Stimulated activated CD4-positive, alpha-beta T cell treated with anti-CD3 and anti-CD28 coated beads, Interleukin-15, amount 100 ng/mL, for 48 hours (primary cell): Measurements from ENCODE around the gene KCNQ2.

Experiments
- DNase-seq, 2 donors: peaks; one replicate each; pipeline ENCODE4 v3.0.0-alpha.2; 2020; ENCODE audit warnings: low read depth in 2 of 2

Gene KCNQ2

DNA sequence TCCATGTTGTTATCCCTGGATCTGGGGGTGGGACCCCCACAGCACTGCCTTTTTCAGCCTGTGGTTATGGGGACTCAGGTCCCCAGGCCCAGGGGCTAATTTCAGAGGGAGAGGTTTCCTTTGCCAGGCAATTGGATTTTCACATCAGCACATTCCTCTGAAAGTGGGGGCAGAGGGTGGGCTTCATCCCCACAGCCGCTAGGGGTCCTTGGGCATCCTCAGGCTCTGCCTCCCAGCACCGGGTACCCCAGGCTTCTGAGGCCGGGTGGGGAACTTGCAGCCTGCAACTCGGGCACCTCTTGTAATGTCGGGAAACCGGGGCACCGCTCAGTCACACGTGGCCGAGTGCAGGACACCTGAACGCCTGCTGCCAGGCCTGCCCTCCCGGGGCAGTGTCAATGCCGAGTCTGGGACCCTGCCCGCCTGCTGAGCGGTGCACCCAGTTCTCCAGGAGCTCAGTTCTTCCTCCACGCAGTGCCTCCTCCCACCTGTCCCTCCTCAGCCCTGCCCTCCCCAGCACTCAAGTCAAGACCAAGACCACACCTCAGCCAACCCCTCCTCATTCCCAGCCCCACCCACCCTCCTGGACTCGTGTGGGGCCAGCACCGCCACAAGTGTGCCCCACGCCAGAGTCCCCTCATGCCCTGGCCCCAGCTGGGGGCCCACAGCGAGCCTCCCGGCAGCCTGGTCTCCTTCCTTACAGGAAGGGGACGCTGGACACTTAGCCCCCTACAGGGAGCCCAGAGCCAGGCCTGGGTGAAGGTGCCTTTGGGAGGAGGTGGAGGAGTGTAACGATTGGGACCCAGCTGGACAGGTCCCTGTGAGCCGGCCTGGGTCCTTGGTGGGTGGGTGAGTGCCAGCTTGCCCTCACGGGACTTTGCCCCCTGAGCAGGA lies 102.5 kb downstream of the KCNQ2 start:
- no peak for DNase-seq

DNA sequence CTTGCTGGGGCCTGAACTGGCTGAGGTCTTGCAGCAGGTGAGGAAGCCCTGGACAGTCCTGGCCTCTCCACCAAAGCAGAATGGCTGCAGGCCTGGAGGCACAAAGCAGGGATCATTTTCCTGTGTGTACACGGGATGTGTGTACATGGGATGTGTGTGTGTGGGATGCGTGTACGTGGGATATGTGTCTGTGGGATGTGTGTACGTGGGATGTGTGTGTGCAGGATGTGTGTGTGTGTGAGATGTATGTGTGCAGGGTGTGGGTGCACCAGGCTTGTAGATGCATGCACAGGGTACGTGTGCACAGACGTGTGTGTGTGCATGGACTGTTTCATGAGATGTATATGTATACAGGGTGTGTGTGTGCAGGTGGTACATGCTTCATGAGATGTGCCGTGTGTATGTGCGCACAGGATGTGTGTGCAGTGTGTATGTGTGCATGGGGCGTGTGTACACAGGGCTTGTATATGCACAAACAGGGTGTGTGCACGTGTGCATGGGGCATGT lies 103.4 kb downstream of the KCNQ2 start:
- DNase-seq = no peak

DNA sequence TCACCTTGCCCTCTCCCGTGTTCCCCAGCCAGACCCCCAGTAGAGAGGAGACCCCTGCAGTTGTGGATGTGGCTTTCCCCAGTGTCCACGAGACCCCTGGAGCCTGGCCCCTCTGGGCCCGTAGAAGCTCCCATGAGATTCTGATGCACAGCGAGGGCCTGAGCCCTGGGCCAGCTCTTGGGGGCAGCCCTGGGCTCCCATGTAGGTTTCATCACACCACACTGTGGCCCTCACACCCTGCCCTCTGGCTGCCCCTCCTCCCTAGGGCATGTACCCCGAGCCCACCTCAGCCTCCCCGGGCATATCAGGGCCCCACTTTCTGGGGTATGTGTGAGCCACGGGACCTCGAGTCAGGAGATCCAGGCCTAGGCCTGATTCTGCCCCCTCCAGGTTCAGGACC lies 104.3 kb downstream of the KCNQ2 start:
- DNase-seq = no peak

DNA sequence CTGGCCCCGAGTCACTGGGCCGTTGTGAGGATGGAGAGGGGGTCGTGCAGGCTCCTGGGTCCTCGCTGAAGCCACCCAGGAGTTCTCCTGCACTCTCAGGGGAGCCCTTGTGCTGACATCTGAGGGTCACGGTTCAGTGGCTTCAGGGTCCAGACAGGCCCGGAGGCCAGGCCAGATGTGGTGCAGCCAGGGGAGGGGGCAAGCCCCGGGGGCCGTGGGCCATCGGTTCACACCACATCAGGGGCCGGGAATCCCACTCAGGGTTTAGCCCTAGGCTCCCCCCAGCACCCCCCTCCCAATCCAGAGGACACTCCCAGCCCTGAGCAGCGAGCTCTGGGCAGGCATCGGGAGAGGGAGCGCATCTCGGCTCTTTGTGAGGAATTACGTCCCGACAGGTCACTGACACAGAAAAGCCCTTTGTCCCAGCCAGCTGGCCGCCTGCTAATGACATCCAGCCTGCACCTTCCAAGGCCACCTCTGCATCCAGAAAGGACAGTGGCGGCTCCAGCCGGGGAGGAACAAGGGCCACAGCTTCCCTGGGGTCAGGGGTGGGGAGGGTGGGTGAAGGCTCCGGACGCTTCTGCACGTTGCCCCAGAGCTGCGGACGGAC lies 104.9 kb downstream of the KCNQ2 start:
- DNase-seq = no peak

DNA sequence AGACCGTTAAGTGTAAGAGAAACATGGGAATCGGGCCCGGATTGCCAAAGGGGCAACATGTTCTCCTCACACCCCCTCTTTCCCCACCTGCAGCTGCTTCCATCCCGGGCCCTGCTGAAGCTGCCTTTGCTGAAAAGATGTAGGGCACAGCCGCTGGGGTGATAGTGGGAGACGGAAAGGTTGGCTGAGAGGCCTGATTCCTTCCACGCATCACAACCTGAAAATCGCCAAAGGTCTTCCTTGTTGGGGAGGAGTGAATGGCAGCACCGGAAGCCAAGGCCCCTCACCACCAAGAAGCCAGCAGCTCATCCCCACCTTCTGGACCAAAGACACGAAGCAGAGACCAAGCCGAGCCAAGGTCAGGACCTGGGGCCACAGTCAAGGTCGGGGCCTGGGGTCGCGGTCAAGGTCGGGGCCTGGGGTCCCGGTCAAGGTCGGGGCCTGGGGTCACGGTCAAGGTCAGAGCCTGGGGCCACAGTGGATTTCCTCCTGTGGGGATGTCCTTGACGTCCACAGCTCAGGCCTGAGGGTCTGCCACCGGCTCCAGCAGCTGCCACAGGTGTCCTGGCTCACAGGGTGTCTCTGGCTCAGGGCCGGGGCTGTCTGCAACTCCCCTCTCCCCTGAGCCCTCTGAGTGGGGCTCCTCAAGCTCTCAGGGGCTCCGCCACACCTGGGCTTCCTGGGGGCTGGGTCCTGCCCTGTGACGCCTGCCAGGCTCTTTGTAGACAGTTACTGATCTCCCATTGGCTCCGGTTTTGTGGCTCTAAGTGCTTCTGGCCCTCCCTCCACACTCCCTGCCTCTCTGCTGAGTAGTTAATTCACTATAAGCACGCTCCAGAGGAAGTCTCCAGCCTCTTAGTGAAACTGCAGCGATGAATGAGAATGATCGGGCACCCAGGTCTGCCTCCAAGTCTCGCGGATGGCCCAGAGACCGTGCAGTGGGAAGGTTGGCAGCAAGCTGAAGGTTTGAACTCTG lies 105.8 kb downstream of the KCNQ2 start:
- DNase-seq = no peak

DNA sequence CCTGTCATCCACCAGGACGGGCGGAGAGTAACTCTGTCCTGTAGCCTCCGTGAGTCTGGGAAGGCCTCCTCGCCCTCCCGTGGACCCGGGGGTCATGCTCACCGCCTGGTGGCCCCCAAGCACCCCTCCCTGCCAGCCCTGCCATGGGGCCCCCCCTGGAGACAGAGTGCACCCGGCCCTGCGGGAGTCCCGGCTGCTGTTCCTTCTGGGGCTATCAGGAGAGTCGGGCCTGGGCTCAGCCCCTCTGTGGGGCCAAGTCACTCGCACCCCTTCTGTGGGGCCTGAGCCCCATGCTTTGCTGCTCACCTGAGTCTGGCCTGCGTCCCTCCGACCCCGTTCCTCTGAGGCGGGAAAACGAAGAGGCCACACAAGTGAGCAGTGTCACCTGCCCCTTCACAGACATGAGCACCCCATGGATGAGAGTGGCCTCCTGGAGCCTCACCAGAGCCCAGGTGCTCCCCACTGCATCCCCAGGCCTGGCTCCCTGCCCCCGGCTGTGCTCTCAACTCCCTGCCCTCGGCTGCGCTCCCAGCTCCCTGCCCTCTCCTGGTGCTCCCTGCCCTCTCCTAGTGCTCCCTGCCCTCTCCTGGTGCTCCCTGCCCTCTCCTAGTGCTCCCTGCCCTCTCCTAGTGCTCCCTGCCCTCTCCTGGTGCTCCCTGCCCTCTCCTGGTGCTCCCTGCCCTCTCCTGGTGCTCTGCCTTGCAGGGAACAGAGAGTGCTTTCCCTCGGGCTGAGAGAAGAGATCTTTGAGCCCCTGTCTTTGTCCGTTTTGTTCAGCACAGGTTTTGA lies 106.7 kb downstream of the KCNQ2 start:
- no peak for DNase-seq

DNA sequence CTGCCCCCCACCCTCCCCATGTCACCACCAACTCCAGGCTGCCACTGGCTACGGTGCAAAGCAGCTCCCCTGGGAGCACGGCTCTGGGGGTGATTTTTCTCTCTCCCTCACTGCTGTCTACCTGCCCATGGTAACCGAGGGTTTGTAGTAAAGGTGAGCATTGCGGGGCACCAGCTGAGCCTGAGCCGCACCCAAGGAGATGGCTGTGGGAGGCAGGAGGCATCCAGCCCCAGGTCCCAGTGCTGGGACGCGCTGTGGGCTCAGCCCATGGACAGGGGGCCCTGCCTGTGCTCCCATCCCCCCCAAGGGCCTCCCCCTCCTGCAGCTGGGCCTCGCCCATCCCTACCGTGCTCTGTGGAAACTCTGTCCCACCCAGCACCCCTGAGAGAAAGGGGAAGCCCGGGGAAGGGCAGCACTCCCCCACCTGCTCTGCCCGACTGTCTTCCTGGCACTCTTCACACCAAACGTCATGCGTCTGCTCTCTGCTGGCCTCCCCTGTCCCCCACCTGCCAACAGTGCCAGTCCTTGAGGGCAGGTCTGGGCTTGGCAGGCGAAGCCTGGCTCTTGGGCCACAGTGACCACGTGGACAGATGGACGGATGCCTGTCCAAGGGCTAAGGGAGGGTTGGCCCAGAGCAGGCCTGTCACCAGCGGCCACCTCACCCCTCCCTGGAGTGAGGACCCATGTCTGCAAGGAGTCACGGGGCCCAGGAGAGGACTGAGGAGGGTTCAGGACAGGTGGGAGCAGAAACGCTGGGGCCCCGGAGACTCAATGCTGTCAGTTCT lies 107.5 kb downstream of the KCNQ2 start:
- no peak for DNase-seq

DNA sequence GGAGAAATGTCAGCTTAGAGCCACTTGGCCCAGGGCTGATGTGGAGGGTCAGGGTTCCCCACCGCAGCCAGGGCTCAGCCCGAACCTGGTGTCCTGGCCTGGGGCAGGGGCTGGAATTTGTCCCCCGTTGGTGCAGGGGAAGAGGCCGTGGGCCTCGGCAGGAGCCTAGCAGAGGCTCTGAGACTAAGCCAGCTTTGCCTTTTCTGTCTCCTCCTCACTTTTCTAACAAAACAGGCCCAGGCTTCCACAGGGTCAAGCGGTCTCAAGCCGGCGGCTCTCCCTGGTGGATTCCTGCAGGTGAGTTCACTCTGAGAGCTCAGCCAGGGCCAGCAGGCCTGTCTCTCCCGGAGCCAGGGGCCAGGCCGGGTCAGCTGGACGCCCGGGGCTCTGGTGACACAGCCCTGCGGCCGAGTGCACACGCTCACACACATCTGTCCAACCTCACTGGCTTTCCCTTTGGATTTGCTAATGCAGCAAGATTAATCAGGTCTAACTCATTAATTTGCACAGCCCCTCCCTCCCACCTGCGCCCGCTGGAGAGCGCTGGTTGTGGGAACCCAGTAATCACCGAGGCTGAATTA lies 108.4 kb downstream of the KCNQ2 start:
- DNase-seq = no peak

DNA sequence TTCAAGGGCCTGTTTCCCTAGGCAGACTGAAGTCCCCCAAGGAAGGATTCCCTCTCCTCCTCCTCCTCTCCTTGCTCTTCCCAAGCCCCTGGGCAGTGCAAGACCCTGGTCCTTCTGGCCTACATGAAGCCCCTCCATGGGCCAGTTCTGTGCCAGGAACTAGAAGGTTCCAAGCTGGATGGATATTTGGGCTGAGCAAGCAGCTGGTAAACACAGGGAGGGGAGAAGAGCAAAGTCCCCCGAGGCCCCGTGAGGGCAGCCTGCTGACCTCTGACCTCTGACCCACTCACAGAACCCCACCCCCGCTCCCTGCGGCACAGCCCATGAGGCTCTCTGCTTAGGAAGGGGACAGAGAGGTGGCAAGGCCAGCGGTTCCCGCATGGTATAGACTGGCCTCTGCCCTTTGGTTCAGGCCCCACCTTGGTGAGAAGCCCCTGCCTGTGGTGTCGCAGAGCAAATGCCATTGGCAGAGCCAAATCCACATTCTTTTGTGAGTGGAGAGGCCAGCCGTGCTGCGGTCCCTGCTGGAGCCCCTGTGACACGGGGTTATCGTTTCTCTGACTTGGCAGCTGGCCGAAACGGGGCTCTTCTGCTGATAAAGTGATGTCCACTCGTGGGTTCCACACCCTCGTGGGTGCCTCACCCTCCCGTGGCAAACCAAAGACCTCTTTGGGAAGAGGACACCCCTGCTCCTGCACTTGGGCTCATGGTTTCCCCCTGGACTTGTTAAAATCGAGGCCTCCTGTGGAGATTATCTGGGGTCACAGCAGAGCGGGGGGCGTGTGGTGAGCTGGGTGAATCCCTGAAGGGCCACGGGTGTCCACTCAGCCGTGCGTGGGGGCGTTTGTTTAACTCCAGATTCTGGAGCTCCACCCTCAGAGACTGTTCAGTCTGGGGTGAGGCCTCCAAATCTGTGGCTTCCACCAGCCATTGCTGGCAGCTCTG lies 109.2 kb downstream of the KCNQ2 start:
- no peak for DNase-seq

DNA sequence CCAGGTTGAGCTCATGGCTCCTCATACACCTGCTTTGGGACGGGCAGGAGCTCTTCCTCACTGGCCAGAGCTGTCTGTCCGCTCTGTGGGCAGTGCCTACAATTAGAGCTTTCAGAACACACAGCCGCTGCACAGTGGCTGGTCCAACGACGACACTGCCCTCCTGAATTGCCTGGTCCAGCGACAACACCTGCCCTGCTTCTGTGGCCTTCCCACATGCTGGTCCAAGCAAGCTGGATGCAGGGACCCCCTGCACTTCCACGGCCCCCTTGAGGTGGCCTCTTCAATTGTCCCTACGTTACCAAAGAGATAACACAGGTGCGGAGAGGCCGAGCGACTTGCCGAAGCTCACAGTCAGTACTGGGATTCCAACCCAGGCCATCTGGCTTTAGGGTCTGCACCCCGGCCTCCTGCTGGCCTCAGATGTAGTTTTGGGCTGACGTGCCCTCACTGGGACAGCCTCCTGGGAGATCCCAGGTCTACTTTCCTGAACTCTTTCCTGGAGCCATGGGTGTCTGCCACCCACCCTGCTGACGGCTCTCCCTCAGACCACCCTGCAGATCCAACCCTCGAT lies 109.9 kb downstream of the KCNQ2 start:
- no peak for DNase-seq

DNA sequence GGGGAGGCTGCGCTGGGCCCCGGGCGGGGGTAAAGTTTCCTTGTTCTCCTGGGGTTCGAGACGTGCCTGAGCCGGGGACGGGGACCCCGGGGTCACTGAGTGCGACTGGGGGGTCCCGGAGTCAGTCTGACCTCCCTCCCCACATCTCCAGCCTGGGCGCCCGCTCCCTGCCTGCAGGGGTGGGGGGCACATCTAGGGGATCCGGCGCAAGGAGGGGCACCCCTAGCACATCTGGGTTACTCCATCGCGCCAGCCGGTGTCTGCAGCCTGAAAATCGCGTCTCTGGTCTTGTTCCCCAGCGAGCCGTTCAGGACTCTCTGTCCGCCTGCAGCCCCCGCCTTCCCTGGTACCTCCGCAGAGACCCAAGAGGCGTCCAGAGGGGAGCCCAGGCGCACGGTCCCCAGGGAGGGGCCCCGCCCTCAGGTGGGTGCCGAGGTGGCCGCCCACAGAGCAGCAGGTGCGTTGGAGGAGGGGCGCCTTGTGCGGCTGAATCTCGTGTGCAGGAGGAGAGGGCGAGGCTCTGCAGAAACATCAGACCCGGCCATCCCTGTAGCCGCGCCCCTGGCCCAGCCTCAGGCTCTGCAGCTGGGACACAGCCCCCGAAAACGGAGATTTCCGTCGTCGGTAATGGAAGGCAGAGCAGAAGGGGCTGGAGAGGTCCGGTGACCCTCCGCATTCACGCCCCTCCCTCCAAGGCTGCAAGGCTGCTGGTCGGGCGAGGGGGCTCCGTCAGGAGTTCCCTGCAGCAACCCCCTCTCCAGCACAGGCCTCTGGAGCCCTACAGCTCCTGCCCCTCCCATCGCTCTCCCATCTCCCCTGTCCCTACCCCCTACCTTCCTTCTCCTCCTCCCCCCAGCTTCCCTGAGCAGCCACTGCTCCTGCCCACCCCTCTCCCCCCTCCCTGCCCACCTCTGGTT lies 110.7 kb downstream of the KCNQ2 start:
- DNase-seq = no peak

DNA sequence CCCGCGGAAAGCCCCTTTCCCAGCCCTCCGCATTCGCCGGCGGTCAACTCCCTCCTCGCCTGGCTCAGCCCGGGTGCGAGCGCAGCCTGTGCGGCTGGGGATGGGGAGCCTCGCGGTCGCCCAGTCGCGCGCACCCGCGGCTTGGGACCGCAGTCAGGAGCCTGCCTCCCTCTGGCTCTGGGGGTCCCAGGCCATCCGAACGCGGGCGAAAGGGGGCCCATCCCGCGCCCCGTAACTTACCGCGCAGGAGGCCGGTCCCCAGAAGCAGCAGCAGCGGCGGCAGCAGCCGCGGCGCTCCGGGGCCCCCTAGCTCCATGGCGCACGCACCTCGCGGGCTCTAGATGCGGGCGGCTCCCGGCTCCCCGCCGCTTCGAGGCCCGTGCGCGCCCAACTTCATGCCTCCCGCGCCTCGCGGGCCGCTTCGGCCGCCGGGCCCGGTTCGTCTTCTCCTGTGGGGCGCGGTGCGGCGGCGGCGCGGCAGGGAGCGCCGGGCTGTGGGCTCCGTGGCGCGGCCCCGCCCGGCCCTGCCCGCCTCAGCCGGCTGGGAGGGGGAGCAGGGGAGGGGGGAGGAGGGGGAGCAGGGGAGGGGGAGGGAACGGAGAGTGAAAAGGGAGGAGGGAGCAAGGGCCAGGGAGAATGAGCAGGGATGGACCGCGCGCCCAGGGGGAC lies 111.5 kb downstream of the KCNQ2 start, which contains the start of gene CHRNA4:
TSS of gene CHRNA4 (minus strand) at position 500 of the 669 bp plus-strand sequence. CDS start at position 316, 184 bp downstream.
- DNase-seq = no peak

DNA sequence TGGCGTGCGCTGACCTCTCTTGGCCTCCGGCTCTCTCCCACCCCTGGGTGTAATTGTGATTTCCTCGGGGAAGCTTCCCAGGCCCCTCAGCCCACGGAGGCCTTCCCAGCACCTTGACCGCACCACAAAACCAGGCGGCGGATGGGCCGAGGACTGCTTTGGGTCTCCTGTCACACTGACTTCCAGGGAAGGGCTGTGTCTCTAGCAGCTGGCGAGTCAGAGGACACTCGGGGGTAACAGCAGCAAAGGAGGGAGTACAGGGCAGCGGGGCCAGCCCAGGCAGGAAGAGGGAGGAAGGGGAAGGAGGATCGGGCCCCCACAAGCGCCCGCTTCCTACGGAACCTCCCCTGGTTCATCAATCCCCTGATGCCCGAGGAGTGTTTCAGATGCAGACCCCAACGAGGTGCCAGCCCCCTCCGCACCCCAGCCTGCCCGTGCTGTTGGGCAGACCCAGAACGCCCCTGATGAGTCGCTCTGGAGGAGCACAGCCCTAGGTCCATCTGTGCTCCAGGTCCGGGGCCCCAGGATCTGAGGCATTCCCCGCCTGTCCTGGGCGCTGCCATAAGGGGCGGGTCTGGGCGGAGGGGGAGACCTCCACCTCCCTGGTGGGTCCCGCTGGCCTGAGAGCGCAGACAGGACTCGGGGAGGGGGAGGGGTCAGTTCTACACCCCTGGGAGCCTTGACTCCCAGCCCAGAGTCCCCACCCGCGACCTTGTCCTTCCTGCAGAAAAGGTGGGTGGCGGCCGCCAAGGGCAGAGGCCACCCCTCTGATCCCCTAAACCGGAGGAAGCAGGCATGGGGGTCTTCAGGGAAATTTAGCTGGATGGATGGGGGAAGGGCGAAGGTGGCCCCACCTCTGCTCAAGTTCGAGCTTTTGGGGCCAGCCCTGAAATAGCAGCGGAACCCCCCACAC lies 112.3 kb downstream of the KCNQ2 start:
- DNase-seq = no peak

DNA sequence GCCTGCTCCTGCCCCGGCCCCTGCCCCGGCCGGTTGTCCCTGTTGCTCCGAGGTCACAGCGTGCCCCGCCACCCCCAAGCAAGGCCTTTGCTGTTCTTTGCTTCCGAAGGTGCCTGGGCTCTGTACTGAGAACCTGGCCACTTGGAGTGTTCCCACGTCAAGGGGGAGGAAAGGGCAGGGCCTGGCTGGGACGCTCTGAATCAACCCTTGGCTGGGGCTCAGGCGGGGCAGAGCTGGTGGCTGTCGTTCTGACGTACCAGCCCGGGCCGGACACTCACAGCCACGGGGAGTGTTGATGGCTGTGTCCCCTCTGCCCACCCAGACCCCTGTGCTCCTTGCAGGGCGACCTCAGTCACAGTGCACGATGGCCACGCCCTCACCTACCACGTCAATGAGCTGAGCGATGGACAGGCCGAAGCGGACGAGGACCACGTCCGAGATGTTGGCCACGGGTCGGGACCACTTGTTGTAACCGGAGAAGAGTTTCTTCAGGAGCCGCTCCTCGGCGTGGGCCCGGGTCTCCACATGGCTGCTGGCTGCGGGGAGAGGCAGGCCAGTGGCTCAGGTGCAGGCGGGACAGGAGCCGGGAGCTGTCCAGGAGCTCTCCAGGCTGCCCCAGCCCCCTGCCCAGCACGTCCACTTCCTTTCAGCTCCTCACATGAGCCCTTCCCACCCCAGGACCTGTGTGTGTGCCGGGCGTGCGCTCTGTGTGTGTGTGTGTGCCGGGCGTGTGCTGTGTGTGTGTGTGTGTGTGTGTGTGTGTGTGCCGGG lies 113.1 kb downstream of the KCNQ2 start:
- DNase-seq = no peak
